ENCODE measurements around the gene TMEM154.

Gene TMEM154, protein sequence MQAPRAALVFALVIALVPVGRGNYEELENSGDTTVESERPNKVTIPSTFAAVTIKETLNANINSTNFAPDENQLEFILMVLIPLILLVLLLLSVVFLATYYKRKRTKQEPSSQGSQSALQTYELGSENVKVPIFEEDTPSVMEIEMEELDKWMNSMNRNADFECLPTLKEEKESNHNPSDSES
- long read RNA-seq, donor 1, full-length matches to known transcripts = 2 of 2 reads
- long read RNA-seq, donor 1, partial matches to known transcripts = 0 of 2 reads
- long read RNA-seq, donor 1, other reads (novel, unspliced or antisense) = 0 of 2 reads
- long read RNA-seq, donor 2 = 0 reads
- long read RNA-seq, donor 3 = 0 reads
- long read RNA-seq, donor 4 = 0 reads
- long read RNA-seq, donor 5 = 0 reads
- long read RNA-seq, donor 6 = 0 reads
- long read RNA-seq, donor 7 = 0 reads
- long read RNA-seq, donor 8 = 0 reads

GRCh38 chr4:152679414-152680281 lies at the start of gene TMEM154:
TMEM154 (minus strand) TSS chr4:152679997; CDS start chr4:152679933, 64 bp downstream.
- peak; percentile 71 for DNase-seq

DNA sequence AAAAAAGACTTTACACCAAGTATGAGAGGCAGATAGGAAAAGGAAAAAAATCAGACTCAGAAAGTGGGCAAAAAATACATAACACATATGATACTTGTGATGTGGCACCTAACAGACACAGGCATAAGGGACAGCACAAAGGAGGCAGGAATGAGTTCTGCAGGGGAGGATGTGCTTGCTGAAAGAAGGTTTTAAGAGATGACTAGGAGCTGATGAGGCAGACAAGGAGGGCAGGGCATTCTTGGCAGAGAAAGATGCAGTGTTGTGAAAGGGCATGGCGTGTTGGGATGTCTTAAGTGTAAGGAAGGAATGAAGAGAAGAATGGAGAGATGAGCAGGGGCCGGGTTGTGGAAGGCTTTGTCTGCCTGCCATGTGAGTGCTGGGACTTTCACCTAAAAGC lies 49.7 kb upstream of the TMEM154 start:
- DNase-seq = no peak

GRCh38 chr4:152728343-152728742 lies 48.5 kb upstream of the TMEM154 start:
- no peak for DNase-seq

GRCh38 chr4:152727784-152728183 lies 48.0 kb upstream of the TMEM154 start:
- DNase-seq = no peak

DNA sequence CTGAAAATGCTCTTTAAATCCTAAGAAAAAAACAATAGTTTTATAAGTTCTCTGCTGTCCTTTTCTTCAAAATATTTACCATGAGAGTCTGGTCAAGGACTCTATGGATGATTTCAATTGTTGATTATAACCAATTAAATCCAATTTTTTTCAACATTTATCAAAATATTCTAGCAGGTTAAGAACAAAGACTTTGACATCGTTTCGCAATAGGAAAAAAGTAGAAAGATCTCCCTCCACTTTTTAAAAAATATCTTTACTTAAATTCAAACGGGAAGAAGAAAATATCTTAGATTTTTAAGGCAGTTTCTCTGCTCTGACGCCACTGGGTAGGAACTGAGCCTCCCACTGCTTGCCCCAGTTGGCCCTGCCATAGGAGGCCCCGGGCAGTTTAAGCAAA lies 44.7 kb upstream of the TMEM154 start:
- DNase-seq = no peak

GRCh38 chr4:152723236-152723635 lies 43.4 kb upstream of the TMEM154 start:
- no peak for DNase-seq

- DNase-seq = no peak
Measured at GRCh38 chr4:152719801-152720556, 40.2 kb upstream of the TMEM154 start.

GRCh38 chr4:152719291-152719690 lies 39.5 kb upstream of the TMEM154 start:
- no peak for DNase-seq

GRCh38 chr4:152715076-152715475 lies 35.3 kb upstream of the TMEM154 start:
- DNase-seq = no peak

DNA sequence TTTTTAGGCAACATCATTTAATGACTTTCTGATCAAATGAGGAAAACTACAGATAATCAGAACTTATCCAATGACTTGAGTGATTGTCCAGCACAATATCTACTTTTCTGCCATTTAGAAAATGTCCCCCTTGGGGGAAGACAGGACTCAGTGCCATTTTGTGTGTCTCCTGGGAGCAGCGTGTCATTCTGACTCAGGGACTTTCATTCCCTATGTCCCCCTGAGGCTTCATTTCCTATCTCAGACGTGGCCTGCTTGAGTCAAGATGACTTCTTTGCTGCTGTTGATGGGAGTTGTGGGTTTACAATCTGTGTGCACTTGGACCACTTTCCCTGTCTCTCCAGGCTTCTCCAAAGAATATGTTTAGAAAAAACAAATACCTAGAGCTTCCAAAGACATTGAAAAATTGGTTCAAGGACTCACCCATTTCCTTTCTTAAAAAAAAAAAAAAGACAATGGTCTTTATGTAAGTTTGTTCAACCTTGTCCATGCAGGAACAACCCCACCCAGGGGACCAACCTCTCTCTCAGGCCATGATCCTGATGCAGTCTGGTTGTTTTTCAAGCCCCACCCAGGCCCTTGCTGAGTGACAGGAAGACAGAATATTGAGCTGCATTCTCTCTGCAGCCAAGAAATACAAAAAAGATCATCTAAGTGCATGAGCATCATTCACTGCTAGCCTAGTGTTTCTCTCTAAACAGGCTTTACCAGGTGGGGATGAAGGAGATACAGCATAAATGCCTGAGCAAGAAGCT lies 34.3 kb upstream of the TMEM154 start:
- no peak for DNase-seq

DNA sequence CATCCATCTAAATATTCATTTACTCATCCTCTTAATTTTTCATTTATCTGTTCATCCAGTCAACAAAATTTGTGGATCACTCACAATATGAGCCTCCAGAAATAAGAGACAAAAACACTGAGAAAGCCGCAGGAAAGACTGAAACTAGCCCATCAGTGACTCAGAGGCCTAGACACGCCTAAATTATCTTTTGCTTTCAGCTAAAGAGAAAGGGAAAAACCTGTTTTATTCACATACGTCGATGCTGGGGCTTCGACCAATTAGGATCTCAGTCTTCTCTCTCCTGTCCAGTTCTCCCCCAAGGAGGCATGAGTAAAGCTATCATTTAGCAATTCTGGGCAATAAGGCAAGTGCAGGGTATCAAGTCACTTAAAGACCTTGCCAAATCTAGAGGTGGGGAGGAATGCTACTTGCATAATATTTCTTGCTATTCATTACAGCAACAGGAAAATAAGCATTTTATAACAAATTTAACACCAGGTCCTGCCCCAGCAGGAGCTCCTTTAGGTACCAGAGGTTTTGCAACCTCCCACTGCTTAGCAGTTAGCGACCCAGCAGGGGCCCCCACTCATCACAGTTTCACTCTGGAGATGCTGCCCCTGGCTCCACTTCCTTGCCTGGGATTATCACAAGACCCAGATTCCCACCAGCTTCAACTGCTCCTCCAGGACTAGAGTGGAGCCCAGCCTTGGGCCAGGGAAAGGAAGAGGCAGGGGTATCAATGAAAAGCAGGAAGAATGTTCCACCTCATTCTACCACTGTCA lies 30.1 kb upstream of the TMEM154 start:
- no peak for DNase-seq

- DNase-seq = no peak
Measured at GRCh38 chr4:152708796-152709195, 29.0 kb upstream of the TMEM154 start.

GRCh38 chr4:152708361-152708760 lies 28.6 kb upstream of the TMEM154 start:
- no peak for DNase-seq

GRCh38 chr4:152707632-152708031 lies 27.8 kb upstream of the TMEM154 start:
- DNase-seq = no peak

- no peak for DNase-seq
Measured at GRCh38 chr4:152705903-152706302, 26.1 kb upstream of the TMEM154 start.

GRCh38 chr4:152704788-152705187 lies 25.0 kb upstream of the TMEM154 start:
- DNase-seq = no peak

DNA sequence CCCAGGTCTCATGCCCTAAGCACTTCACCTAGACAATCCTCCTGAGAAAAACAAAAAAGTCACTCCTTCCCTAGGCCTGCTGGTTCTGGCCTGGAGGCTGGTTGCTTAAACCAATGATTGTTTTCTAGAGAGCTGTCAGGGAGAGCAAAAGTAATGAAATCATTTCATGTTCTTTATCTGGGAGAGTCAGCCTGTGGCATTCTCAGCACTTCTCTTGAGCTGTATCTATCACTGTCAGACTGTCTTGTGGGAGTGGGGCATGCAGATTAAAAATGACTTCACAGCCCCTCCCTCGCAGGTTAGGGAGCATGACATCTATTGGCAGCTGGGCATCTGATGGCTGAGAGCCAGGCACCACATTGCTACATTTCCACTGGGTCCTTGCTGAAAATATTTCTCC lies 20.4 kb upstream of the TMEM154 start:
- no peak for DNase-seq

DNA sequence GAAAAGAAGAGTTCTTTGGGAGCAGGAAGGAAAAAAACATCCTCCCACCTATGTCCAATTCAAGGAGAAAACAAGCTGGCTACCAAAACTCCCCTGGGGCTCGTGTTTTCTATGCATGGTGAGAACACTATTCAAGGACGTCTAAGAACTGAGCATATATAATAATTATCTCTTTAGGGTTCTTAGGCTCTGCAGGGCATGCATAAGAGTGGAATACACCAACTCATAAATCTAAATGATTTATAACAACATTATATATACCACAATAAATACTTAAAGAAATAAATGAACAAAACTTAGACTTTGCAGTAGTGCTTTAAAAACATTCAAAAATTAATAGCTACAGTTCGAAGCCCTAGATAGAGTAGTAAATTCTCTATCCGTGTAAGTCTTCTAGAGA lies 19.5 kb upstream of the TMEM154 start:
- no peak for DNase-seq

- no peak for DNase-seq
Measured at GRCh38 chr4:152698089-152698499, 18.3 kb upstream of the TMEM154 start.

- no peak for DNase-seq
Measured at GRCh38 chr4:152697284-152698088, 17.7 kb upstream of the TMEM154 start.

All from right kidney (tissue), 9 donors.